H1 (cell line): ENCODE data around the gene DYRK2. TPM values are rescaled to one million over a fixed set of nuclear protein-coding genes. Genes with fewer than 3 reads are reported as not detected.

Source experiments
- HDAC6 ChIP-seq: IDR thresholded peaks from one replicate; pipeline ENCODE4 v1.7.1; 2012; ENCODE audit warnings: low read depth, mild to moderate bottlenecking, inconsistent platforms, low read length, moderate library complexity
- RAD21 ChIP-seq, 2 experiments: IDR thresholded peaks in 1 of 2; conservative IDR thresholded peaks in 1 of 2; 2 replicates each; pipeline ENCODE4 v1.6.1; 2011; ENCODE audit warnings: low read depth in 2 of 2, low read length in 2 of 2, improper control_type of control experiment in 1 of 2, inconsistent platforms in 1 of 2, mild to moderate bottlenecking in 1 of 2, moderate library complexity in 1 of 2
- SIRT6 ChIP-seq: IDR thresholded peaks from one replicate; pipeline ENCODE4 v1.7.1; 2012; ENCODE audit warnings: low read length, inconsistent platforms
- SP1 ChIP-seq: IDR thresholded peaks from 2 replicates; pipeline ENCODE4 v1.6.1; 2011; ENCODE audit warnings: low read depth, low read length
- polyA plus RNA-seq, 7 experiments: library from polyadenylated mRNA; depleted of rRNA in 3 of 7; stranded (reverse) in 5 of 7; unstranded in 2 of 7; fragments of >200 nt in 5 of 7; fragments of 200-250 nt in 2 of 7; gene quantifications; 1 replicate in 5 of 7; 2 replicates in 1 of 7; 4 replicates in 1 of 7; pipeline versions ENCODE4 v1.2.1 to v1.2.3, GENCODE V29; 2011 to 2013; ENCODE audit warnings: missing spikeins in 2 of 7, mixed read lengths in 2 of 7
- total RNA-seq: library from RNA; stranded (reverse); fragmentation: NEBNext Ultra II Directional; extraction: Animal tissue kit (Norgen Biotek cat#: 25700); gene quantifications from 2 replicates; pipeline ENCODE4 v1.2.1, GENCODE V29; 2021
- TF ChIP-seq, protein P1 (sequence below): fragments of 300-600 bp; sonication (generic); IDR thresholded peaks from 2 replicates; pipeline ENCODE4 v1.7.1; 2012; ENCODE audit warnings: low read length, moderate library complexity, mild to moderate bottlenecking, inconsistent platforms; ENCODE audit not compliant: insufficient replicate concordance
- TF ChIP-seq, protein P2 (sequence below): IDR thresholded peaks from 2 replicates; pipeline ENCODE4 v1.6.1; 2012; ENCODE audit warnings: inconsistent platforms

The DYRK2 gene
- total and polyA plus RNA-seq, 2 of the 8 experiments (the other 6 are each of a cell fraction or from before 2014, with no cell fraction given): 11.2 to 31.6 TPM

DNA sequence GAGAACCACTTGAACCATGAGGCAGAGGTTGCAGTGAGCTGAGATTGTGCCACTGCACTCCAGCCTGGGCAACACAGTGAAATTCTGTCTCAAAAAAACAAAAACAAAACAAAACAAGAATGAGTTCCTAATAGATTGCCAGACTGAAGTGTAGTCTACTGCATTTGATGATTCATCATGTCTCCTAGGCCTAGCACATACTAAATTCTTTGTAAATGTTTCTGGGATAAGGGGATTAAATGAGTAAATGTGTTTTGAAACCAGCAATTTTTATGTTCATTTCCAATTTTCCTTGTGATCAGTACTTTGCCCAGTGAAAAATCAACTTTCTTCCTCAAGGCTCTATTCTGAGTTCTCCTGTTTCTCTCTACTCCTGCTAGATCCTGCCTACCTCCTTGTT lies 2.9 kb upstream of the DYRK2 start (continued):
- TF ChIP-seq, protein P1, sequence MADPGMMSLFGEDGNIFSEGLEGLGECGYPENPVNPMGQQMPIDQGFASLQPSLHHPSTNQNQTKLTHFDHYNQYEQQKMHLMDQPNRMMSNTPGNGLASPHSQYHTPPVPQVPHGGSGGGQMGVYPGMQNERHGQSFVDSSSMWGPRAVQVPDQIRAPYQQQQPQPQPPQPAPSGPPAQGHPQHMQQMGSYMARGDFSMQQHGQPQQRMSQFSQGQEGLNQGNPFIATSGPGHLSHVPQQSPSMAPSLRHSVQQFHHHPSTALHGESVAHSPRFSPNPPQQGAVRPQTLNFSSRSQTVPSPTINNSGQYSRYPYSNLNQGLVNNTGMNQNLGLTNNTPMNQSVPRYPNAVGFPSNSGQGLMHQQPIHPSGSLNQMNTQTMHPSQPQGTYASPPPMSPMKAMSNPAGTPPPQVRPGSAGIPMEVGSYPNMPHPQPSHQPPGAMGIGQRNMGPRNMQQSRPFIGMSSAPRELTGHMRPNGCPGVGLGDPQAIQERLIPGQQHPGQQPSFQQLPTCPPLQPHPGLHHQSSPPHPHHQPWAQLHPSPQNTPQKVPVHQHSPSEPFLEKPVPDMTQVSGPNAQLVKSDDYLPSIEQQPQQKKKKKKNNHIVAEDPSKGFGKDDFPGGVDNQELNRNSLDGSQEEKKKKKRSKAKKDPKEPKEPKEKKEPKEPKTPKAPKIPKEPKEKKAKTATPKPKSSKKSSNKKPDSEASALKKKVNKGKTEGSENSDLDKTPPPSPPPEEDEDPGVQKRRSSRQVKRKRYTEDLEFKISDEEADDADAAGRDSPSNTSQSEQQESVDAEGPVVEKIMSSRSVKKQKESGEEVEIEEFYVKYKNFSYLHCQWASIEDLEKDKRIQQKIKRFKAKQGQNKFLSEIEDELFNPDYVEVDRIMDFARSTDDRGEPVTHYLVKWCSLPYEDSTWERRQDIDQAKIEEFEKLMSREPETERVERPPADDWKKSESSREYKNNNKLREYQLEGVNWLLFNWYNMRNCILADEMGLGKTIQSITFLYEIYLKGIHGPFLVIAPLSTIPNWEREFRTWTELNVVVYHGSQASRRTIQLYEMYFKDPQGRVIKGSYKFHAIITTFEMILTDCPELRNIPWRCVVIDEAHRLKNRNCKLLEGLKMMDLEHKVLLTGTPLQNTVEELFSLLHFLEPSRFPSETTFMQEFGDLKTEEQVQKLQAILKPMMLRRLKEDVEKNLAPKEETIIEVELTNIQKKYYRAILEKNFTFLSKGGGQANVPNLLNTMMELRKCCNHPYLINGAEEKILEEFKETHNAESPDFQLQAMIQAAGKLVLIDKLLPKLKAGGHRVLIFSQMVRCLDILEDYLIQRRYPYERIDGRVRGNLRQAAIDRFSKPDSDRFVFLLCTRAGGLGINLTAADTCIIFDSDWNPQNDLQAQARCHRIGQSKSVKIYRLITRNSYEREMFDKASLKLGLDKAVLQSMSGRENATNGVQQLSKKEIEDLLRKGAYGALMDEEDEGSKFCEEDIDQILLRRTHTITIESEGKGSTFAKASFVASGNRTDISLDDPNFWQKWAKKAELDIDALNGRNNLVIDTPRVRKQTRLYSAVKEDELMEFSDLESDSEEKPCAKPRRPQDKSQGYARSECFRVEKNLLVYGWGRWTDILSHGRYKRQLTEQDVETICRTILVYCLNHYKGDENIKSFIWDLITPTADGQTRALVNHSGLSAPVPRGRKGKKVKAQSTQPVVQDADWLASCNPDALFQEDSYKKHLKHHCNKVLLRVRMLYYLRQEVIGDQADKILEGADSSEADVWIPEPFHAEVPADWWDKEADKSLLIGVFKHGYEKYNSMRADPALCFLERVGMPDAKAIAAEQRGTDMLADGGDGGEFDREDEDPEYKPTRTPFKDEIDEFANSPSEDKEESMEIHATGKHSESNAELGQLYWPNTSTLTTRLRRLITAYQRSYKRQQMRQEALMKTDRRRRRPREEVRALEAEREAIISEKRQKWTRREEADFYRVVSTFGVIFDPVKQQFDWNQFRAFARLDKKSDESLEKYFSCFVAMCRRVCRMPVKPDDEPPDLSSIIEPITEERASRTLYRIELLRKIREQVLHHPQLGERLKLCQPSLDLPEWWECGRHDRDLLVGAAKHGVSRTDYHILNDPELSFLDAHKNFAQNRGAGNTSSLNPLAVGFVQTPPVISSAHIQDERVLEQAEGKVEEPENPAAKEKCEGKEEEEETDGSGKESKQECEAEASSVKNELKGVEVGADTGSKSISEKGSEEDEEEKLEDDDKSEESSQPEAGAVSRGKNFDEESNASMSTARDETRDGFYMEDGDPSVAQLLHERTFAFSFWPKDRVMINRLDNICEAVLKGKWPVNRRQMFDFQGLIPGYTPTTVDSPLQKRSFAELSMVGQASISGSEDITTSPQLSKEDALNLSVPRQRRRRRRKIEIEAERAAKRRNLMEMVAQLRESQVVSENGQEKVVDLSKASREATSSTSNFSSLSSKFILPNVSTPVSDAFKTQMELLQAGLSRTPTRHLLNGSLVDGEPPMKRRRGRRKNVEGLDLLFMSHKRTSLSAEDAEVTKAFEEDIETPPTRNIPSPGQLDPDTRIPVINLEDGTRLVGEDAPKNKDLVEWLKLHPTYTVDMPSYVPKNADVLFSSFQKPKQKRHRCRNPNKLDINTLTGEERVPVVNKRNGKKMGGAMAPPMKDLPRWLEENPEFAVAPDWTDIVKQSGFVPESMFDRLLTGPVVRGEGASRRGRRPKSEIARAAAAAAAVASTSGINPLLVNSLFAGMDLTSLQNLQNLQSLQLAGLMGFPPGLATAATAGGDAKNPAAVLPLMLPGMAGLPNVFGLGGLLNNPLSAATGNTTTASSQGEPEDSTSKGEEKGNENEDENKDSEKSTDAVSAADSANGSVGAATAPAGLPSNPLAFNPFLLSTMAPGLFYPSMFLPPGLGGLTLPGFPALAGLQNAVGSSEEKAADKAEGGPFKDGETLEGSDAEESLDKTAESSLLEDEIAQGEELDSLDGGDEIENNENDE: no peak
- TF ChIP-seq HDAC6 (no peak), SIRT6 (no peak), SP1 (no peak), RAD21 (IDR thresholded peaks at IDR 0.05 in 1 of 2, conservative IDR thresholded peaks at IDR 0.05 in 1 of 2; ENCODE audit: low read depth in 2 of 2, low read length in 2 of 2) (no peak)
- TF ChIP-seq, protein P2, sequence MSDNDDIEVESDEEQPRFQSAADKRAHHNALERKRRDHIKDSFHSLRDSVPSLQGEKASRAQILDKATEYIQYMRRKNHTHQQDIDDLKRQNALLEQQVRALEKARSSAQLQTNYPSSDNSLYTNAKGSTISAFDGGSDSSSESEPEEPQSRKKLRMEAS: no peak
